NT2/D1 (cell line): ENCODE measurements around the gene RPL32.
"Not testable (repeated sequence)": the region's sequence is repeated elsewhere in the genome, so short reads cannot be mapped to it uniquely, and the experiment has no call there.

Source experiments
- DNase-seq: peaks from one replicate; pipeline ENCODE4 v3.0.0-alpha.2; 2011; ENCODE audit warnings: low read depth, low spot score
- H3K27me3 ChIP-seq: 2 replicates; pipeline ENCODE4 v1.6.0; 2011; ENCODE audit warnings: mild to moderate bottlenecking; ENCODE audit not compliant: insufficient read length, insufficient read depth
- H3K36me3 ChIP-seq: 2 replicates; pipeline ENCODE4 v1.6.1; 2011; ENCODE audit warnings: mild to moderate bottlenecking, low read length, mixed read lengths; ENCODE audit not compliant: insufficient read depth, insufficient read length
- H3K4me1 ChIP-seq: 2 replicates; pipeline ENCODE4 v1.5.1; 2011; ENCODE audit not compliant: insufficient read depth, insufficient read length
- H3K4me3 ChIP-seq: 2 replicates; pipeline ENCODE4 v1.5.1; 2011; ENCODE audit warnings: low read depth; ENCODE audit not compliant: insufficient read length
- H3K9ac ChIP-seq: 2 replicates; pipeline ENCODE4 v1.6.0; 2011; ENCODE audit warnings: low read depth; ENCODE audit not compliant: insufficient read length
- H3K9me3 ChIP-seq: 2 replicates; pipeline ENCODE4 v1.5.1; 2011; ENCODE audit warnings: mild to moderate bottlenecking, low read length; ENCODE audit not compliant: insufficient read depth
- SUZ12 ChIP-seq: IDR thresholded peaks from 2 replicates; pipeline ENCODE4 v1.6.1; 2011; ENCODE audit not compliant: insufficient read length, insufficient read depth; ENCODE audit errors: extremely low read depth
- YY1 ChIP-seq: IDR thresholded peaks from 2 replicates; pipeline ENCODE4 v1.6.1; 2011; ENCODE audit not compliant: insufficient read length, insufficient read depth
- ZNF274 ChIP-seq: IDR thresholded peaks from 2 replicates; pipeline ENCODE4 v1.6.1; 2011; ENCODE audit warnings: mild to moderate bottlenecking, low read depth, low read length

The RPL32 gene

GRCh38 chr3:12884186-12884680, 42.9 kb upstream of the RPL32 start:
- Histone ChIP-seq H3K27me3 (peaks cover 16% of the 10 kb centered on the region), H3K4me3 (no peak overlapping the region), H3K4me1 (peaks cover 3% of the 10 kb centered on the region), H3K36me3 (no peaks in the 10 kb centered on the region), H3K9ac (no peak overlapping the region), H3K9me3 (peaks cover 4% of the 10 kb centered on the region; the same call in 1 of the 2 replicates)
- no peak for TF ChIP-seq YY1
- no peak for DNase-seq

- peaks cover 4% of the 10 kb centered on the region; the same call in 1 of the 2 replicates for H3K9me3 ChIP-seq
- DNase-seq, result no peak
- H3K4me3 ChIP-seq, result no peak overlapping the region
Observed at GRCh38 chr3:12882336-12883310, 41.3 kb upstream of the RPL32 start.

GRCh38 chr3:12881858-12882257, 40.5 kb upstream of the RPL32 start:
- H3K27me3 ChIP-seq, result peaks cover 34% of the 10 kb centered on the region
- DNase-seq, H3K4me1 ChIP-seq, H3K9me3 ChIP-seq, H3K36me3 ChIP-seq, H3K4me3 ChIP-seq, H3K9ac ChIP-seq: not testable (repeated sequence)

More at GRCh38 chr3:12882336-12883310, 41.3 kb upstream of the RPL32 start:
- no peak for TF ChIP-seq SUZ12
- TF ChIP-seq YY1, result no peak
- TF ChIP-seq ZNF274, result no peak
- peaks cover 3% of the 10 kb centered on the region for H3K4me1 ChIP-seq
- no peaks in the 10 kb centered on the region for H3K36me3 ChIP-seq
- no peak overlapping the region for H3K9ac ChIP-seq
- H3K27me3 ChIP-seq, result peaks cover 26% of the 10 kb centered on the region

DNA sequence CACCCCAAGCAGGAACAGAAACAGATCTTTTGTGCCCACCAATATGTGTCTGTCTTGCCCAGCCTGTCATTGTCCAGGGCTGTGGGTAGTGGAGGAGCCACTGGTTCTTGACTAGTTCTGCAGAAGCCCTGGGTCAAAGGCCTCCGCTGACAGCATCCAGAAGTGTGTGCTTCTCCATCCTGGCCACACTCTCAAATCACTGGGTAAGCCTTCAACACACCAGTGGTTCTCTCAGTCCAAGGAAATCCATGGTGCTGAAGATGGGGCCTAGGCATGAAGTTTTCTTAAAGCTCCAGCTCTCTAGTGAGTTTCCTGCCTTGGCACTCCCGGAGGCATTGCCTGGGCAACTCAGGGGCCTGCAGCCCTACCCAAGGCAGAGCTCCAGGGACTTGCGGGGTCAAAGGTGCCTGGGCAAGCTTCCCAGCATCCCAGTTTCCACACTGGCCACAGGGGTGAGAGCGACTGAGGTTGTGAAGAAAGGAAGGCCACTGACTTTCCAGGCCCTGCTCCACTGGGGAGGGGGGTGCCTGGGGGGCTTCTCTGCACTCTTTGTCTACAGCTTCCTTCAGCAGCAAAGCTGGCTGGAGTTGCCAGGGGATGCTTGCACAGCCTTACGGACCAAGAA, 37.9 kb upstream of the RPL32 start:
- TF ChIP-seq YY1 (no peak), ZNF274 (no peak), SUZ12 (no peak)
- H3K4me3 ChIP-seq, result no peak overlapping the region
- no peak for DNase-seq
- H3K4me1 ChIP-seq, result peaks cover 9% of the 10 kb centered on the region
- peaks cover 4% of the 10 kb centered on the region; the same call in 1 of the 2 replicates for H3K9me3 ChIP-seq
- H3K36me3 ChIP-seq, result no peaks in the 10 kb centered on the region
- H3K27me3 ChIP-seq, result peaks cover 44% of the 10 kb centered on the region
- H3K9ac ChIP-seq, result no peak overlapping the region

DNA sequence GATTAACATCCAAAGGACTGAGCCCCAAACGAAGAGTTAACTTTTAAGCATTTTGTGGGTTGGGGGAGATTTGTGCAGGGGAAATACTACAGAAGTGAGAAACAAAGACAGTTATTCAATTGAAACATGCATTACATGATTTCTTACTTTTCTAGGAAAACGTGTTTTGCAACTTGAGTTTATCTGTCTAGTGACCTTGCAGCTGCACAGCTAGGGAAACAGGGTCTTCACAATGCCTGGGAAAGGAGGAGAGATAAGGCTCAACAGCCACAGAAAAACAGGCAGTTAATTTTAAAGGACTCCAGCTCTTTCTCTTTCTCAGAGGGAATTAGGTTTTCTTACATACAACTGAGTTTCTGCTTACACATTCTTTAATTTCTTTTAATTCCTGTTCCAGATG, 37.4 kb upstream of the RPL32 start:
- H3K36me3 ChIP-seq, DNase-seq, H3K9ac ChIP-seq, H3K4me3 ChIP-seq, H3K9me3 ChIP-seq: not testable (repeated sequence)
- Histone ChIP-seq H3K4me1 (peaks cover 12% of the 10 kb centered on the region), H3K27me3 (peaks cover 49% of the 10 kb centered on the region)

DNA sequence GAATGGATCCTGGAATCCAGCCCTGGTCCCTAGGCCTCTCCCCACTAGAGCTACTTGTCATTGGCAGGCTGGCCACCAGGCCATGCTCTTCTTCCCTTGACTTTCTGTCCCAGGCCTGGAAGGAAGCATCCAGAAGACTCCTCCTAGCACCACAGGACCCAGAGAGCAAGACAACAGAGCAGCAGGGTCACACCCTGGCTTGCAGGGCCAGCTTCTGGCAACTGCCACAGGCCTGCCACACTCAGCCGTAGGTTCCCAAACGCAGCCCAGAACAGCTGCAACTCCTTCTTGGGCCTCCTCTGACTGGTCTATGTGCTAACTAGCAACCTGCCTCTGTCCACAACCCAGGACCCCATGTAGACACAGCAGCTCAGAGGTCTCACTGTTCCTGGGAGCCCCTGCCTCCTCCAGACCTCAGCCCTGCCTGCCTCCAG, 36.8 kb upstream of the RPL32 start:
- no peak for DNase-seq
- Histone ChIP-seq H3K4me3 (no peak overlapping the region), H3K27me3 (peaks cover 55% of the 10 kb centered on the region), H3K4me1 (peaks cover 12% of the 10 kb centered on the region), H3K9me3 (no peaks in the 10 kb centered on the region), H3K36me3 (no peaks in the 10 kb centered on the region), H3K9ac (no peak overlapping the region)
- no peak for TF ChIP-seq YY1
- no peak for TF ChIP-seq ZNF274
- TF ChIP-seq SUZ12, result no peak

DNA sequence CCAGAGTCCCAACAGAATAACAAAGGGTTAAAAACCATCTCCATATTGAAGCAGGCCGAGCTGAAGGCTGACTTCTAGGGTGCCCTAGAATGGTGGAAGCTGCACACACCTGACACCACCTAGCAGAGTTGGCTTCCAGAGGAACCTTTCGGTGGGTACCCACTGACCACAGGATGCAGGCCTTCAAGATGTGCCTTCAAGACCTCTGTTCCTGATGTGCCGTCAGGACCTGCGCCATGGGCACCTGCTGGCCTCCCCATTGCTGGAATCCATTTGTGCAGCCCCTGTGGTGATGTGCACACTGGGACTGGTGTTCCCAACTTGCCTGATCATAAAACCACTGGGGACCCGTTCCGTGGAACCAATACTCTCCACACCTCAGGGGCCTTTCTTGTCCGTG, 35.7 kb upstream of the RPL32 start:
- H3K36me3 ChIP-seq, result no peaks in the 10 kb centered on the region
- no peak overlapping the region for H3K4me3 ChIP-seq
- H3K9me3 ChIP-seq, result no peaks in the 10 kb centered on the region
- TF ChIP-seq SUZ12 (no peak), ZNF274 (no peak), YY1 (no peak)
- DNase-seq, result no peak
- peaks cover 12% of the 10 kb centered on the region for H3K4me1 ChIP-seq
- H3K9ac ChIP-seq, result no peak overlapping the region
- peaks cover 66% of the 10 kb centered on the region for H3K27me3 ChIP-seq
